ENCODE results near the gene SNAPIN.

The SNAPIN gene

GRCh38 chr1:153652805-153653500 lies 5.5 kb upstream of the SNAPIN start:
- no peak overlapping the region for H3K4me2 ChIP-seq (ENCODE audit: insufficient read depth, low read length, poor library complexity, severe bottlenecking)
- no peak overlapping the region for H2BK120ac ChIP-seq (ENCODE audit: low read depth, low read length)
- no peak overlapping the region for H4K91ac ChIP-seq (ENCODE audit: low read depth, low read length, poor library complexity)
- no peaks in the 10 kb centered on the region for H3K9me3 ChIP-seq (replicated peaks in 1 of 2; ENCODE audit: control insufficient read depth in 2 of 2, insufficient read depth in 1 of 2, low read depth in 1 of 2, low read length in 2 of 2)
- DNase-seq (ENCODE audit: low spot score) = no peak
- H3K14ac ChIP-seq (ENCODE audit: low read length) = no peak overlapping the region
- H4K8ac ChIP-seq (ENCODE audit: low read depth, low read length) = no peak overlapping the region
- no peak overlapping the region for H2AFZ ChIP-seq (ENCODE audit: low read length)
- H3K4me1 ChIP-seq (ENCODE audit: control insufficient read depth in 2 of 2, insufficient read depth in 1 of 2, low read depth in 1 of 2, low read length in 2 of 2) = peaks cover 0 to 2% of the 10 kb centered on the region in 2 donors
- no peak overlapping the region for H3K9ac ChIP-seq (ENCODE audit: low read depth, low read length, poor library complexity)
- H3K4ac ChIP-seq (ENCODE audit: low read length) = no peak overlapping the region
- no peak overlapping the region for H2BK15ac ChIP-seq (ENCODE audit: low read length)
- WGBS, 2 donors (ENCODE audit: extremely low coverage in 2 of 2, insufficient read length in 2 of 2, insufficient replicate concordance in 1 of 2) = no CpG with 5 or more reads among the region's 3 CpGs
- no peak overlapping the region for H2AK5ac ChIP-seq (ENCODE audit: low read depth, low read length)
- H2BK5ac ChIP-seq (ENCODE audit: low read length) = no peak overlapping the region
- no peak overlapping the region for H3K18ac ChIP-seq (ENCODE audit: low read length)
- no peak overlapping the region for H3K4me3 ChIP-seq (ENCODE audit: low read length in 2 of 2)
- no peak overlapping the region for H3K27ac ChIP-seq (replicated peaks; ENCODE audit: low read length)
- no peaks in the 10 kb centered on the region for H3K27me3 ChIP-seq (ENCODE audit: control insufficient read depth in 3 of 3, insufficient read depth in 3 of 3, low read depth in 1 of 3, low read length in 3 of 3)
- H2BK12ac ChIP-seq (ENCODE audit: low read length) = no peak overlapping the region
- no peak overlapping the region for H3K23ac ChIP-seq (ENCODE audit: low read depth, low read length, poor library complexity)
- H3K79me1 ChIP-seq (ENCODE audit: low read depth, low read length) = no peaks in the 10 kb centered on the region
- H3K36me3 ChIP-seq (replicated peaks in 1 of 2; ENCODE audit: control insufficient read depth in 2 of 2, insufficient read depth in 2 of 2, low read length in 2 of 2) = no peaks in the 10 kb centered on the region

DNA sequence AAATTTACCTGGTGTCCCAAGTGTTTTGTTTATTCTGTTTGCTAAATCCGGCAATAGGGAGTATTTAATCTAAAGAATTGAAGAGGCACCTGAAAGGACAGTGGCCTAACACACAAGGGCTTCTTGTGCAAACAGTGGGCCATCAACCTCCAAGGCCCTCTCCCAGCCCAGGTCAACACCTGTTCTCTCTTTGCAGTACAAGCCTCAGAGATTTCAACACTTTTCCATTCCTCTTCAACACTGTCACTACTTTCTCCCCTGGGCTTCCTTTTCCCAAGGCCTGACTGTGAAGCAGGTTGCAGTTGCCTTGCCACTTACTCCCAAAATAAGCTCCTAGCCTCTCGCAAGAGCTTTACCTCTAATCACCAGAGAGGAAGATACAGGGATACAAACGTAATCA lies 3.2 kb upstream of the SNAPIN start:
- no peak overlapping the region for H3K4me3 ChIP-seq (ENCODE audit: low read length in 2 of 2)
- no peak overlapping the region for H4K8ac ChIP-seq (ENCODE audit: low read depth, low read length)
- H3K9ac ChIP-seq (ENCODE audit: low read depth, low read length, poor library complexity) = no peak overlapping the region
- H3K14ac ChIP-seq (ENCODE audit: low read length) = no peak overlapping the region
- no peak overlapping the region for H2BK5ac ChIP-seq (ENCODE audit: low read length)
- H3K4me1 ChIP-seq (ENCODE audit: control insufficient read depth in 2 of 2, insufficient read depth in 1 of 2, low read depth in 1 of 2, low read length in 2 of 2) = peaks cover 4 to 6% of the 10 kb centered on the region in 2 donors
- H3K23ac ChIP-seq (ENCODE audit: low read depth, low read length, poor library complexity) = no peak overlapping the region
- H2BK120ac ChIP-seq (ENCODE audit: low read depth, low read length) = no peak overlapping the region
- no peak overlapping the region for H4K91ac ChIP-seq (ENCODE audit: low read depth, low read length, poor library complexity)
- peaks cover 0 to 6% of the 10 kb centered on the region in 2 donors for H3K36me3 ChIP-seq (replicated peaks in 1 of 2; ENCODE audit: control insufficient read depth in 2 of 2, insufficient read depth in 2 of 2, low read length in 2 of 2)
- H2AK5ac ChIP-seq (ENCODE audit: low read depth, low read length) = no peak overlapping the region
- H3K27me3 ChIP-seq (ENCODE audit: control insufficient read depth in 3 of 3, insufficient read depth in 3 of 3, low read depth in 1 of 3, low read length in 3 of 3) = no peaks in the 10 kb centered on the region
- peak overlapping the region; percentile 55 for H2AFZ ChIP-seq (ENCODE audit: low read length)
- H3K9me3 ChIP-seq (replicated peaks in 1 of 2; ENCODE audit: control insufficient read depth in 2 of 2, insufficient read depth in 1 of 2, low read depth in 1 of 2, low read length in 2 of 2) = no peaks in the 10 kb centered on the region
- peaks cover 5% of the 10 kb centered on the region for H3K79me1 ChIP-seq (ENCODE audit: low read depth, low read length)
- H2BK15ac ChIP-seq (ENCODE audit: low read length) = no peak overlapping the region
- no peak overlapping the region for H3K27ac ChIP-seq (replicated peaks; ENCODE audit: low read length)
- no peak overlapping the region for H3K4ac ChIP-seq (ENCODE audit: low read length)
- H3K4me2 ChIP-seq (ENCODE audit: insufficient read depth, low read length, poor library complexity, severe bottlenecking) = no peak overlapping the region
- DNase-seq (ENCODE audit: low spot score) = no peak
- no peak overlapping the region for H3K18ac ChIP-seq (ENCODE audit: low read length)
- no peak overlapping the region for H2BK12ac ChIP-seq (ENCODE audit: low read length)
- WGBS, 2 donors (ENCODE audit: extremely low coverage in 2 of 2, insufficient read length in 2 of 2, insufficient replicate concordance in 1 of 2) = no CpG with 5 or more reads among the region's 3 CpGs

GRCh38 chr1:153659175-153659534 lies 652 bp downstream of the SNAPIN start:
- WGBS, 2 donors (ENCODE audit: extremely low coverage in 2 of 2, insufficient read length in 2 of 2, insufficient replicate concordance in 1 of 2) = no CpG with 5 or more reads among the region's 8 CpGs
- H4K8ac ChIP-seq (ENCODE audit: low read depth, low read length) = no peak overlapping the region
- no peak overlapping the region for H4K91ac ChIP-seq (ENCODE audit: low read depth, low read length, poor library complexity)
- H3K79me1 ChIP-seq (ENCODE audit: low read depth, low read length) = peaks cover 5% of the 10 kb centered on the region
- H3K27me3 ChIP-seq (ENCODE audit: control insufficient read depth in 3 of 3, insufficient read depth in 3 of 3, low read depth in 1 of 3, low read length in 3 of 3) = no peaks in the 10 kb centered on the region
- H2BK5ac ChIP-seq (ENCODE audit: low read length) = no peak overlapping the region
- H3K4ac ChIP-seq (ENCODE audit: low read length) = no peak overlapping the region
- peak overlapping the region; percentile 100 for H3K18ac ChIP-seq (ENCODE audit: low read length)
- H2BK120ac ChIP-seq (ENCODE audit: low read depth, low read length) = no peak overlapping the region
- H3K9me3 ChIP-seq (replicated peaks in 1 of 2; ENCODE audit: control insufficient read depth in 2 of 2, insufficient read depth in 1 of 2, low read depth in 1 of 2, low read length in 2 of 2) = no peaks in the 10 kb centered on the region
- H3K4me1 ChIP-seq (ENCODE audit: control insufficient read depth in 2 of 2, insufficient read depth in 1 of 2, low read depth in 1 of 2, low read length in 2 of 2) = peaks cover 4 to 6% of the 10 kb centered on the region in 2 donors
- no peak for DNase-seq (ENCODE audit: low spot score)
- peak overlapping the region; percentile 95 for H3K27ac ChIP-seq (replicated peaks; ENCODE audit: low read length)
- peak overlapping the region; percentile 98 for H2AFZ ChIP-seq (ENCODE audit: low read length)
- no peak overlapping the region for H2BK15ac ChIP-seq (ENCODE audit: low read length)
- no peak overlapping the region for H2BK12ac ChIP-seq (ENCODE audit: low read length)
- H3K36me3 ChIP-seq (replicated peaks in 1 of 2; ENCODE audit: control insufficient read depth in 2 of 2, insufficient read depth in 2 of 2, low read length in 2 of 2) = peaks cover 21 to 44% of the 10 kb centered on the region in 2 donors
- no peak overlapping the region for H3K14ac ChIP-seq (ENCODE audit: low read length)
- H3K4me3 ChIP-seq (ENCODE audit: low read length in 2 of 2) = peak overlapping the region; percentile 76 to 97
- no peak overlapping the region for H3K23ac ChIP-seq (ENCODE audit: low read depth, low read length, poor library complexity)
- peak overlapping the region; percentile 92 for H3K4me2 ChIP-seq (ENCODE audit: insufficient read depth, low read length, poor library complexity, severe bottlenecking)
- H2AK5ac ChIP-seq (ENCODE audit: low read depth, low read length) = peak overlapping the region; percentile 6
- H3K9ac ChIP-seq (ENCODE audit: low read depth, low read length, poor library complexity) = peak overlapping the region; percentile 92

DNA sequence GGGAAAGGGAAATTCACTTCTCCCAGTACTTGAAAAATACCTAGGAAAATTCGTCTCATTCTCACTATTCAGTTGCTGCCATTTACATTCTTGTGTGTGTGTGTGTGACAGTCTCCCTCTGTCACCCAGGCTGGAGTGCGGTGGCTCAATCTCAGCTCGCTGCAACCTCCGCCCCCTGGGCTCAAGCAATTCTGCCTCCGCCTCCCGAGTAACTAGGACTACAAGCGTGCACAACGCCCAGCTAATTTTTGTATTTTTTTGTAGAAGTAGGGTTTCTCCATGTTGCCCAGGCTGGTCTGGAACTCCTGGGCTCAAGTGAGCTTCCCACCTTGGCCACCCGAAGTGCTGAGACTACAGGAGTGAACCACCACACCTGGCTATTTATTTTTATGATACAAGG lies 1.2 kb downstream of the SNAPIN start:
- DNase-seq (ENCODE audit: low spot score) = no peak
- no peak overlapping the region for H2BK15ac ChIP-seq (ENCODE audit: low read length)
- H2BK5ac ChIP-seq (ENCODE audit: low read length) = no peak overlapping the region
- no peak overlapping the region for H4K8ac ChIP-seq (ENCODE audit: low read depth, low read length)
- H2BK12ac ChIP-seq (ENCODE audit: low read length) = no peak overlapping the region
- H3K23ac ChIP-seq (ENCODE audit: low read depth, low read length, poor library complexity) = no peak overlapping the region
- no peak overlapping the region for H3K4me2 ChIP-seq (ENCODE audit: insufficient read depth, low read length, poor library complexity, severe bottlenecking)
- H3K27ac ChIP-seq (replicated peaks; ENCODE audit: low read length) = no peak overlapping the region
- no peak overlapping the region for H3K9ac ChIP-seq (ENCODE audit: low read depth, low read length, poor library complexity)
- no peak overlapping the region for H3K18ac ChIP-seq (ENCODE audit: low read length)
- H2AFZ ChIP-seq (ENCODE audit: low read length) = no peak overlapping the region
- no CpG with 5 or more reads among the region's 9 CpGs for WGBS, 2 donors (ENCODE audit: extremely low coverage in 2 of 2, insufficient read length in 2 of 2, insufficient replicate concordance in 1 of 2)
- peaks cover 25 to 49% of the 10 kb centered on the region in 2 donors for H3K36me3 ChIP-seq (replicated peaks in 1 of 2; ENCODE audit: control insufficient read depth in 2 of 2, insufficient read depth in 2 of 2, low read length in 2 of 2)
- peak overlapping the region in 1 of 2 donors; percentile 76 for H3K4me3 ChIP-seq (ENCODE audit: low read length in 2 of 2)
- H4K91ac ChIP-seq (ENCODE audit: low read depth, low read length, poor library complexity) = no peak overlapping the region
- no peak overlapping the region for H2BK120ac ChIP-seq (ENCODE audit: low read depth, low read length)
- no peak overlapping the region for H3K4ac ChIP-seq (ENCODE audit: low read length)
- no peak overlapping the region for H2AK5ac ChIP-seq (ENCODE audit: low read depth, low read length)
- peaks cover 5% of the 10 kb centered on the region for H3K79me1 ChIP-seq (ENCODE audit: low read depth, low read length)
- H3K14ac ChIP-seq (ENCODE audit: low read length) = no peak overlapping the region
- no peaks in the 10 kb centered on the region for H3K9me3 ChIP-seq (replicated peaks in 1 of 2; ENCODE audit: control insufficient read depth in 2 of 2, insufficient read depth in 1 of 2, low read depth in 1 of 2, low read length in 2 of 2)
- H3K27me3 ChIP-seq (ENCODE audit: control insufficient read depth in 3 of 3, insufficient read depth in 3 of 3, low read depth in 1 of 3, low read length in 3 of 3) = no peaks in the 10 kb centered on the region
- peaks cover 4 to 6% of the 10 kb centered on the region in 2 donors for H3K4me1 ChIP-seq (ENCODE audit: control insufficient read depth in 2 of 2, insufficient read depth in 1 of 2, low read depth in 1 of 2, low read length in 2 of 2)

All from neuronal stem cell (in vitro differentiated cells).